ENCODE measurements around the gene CDC14A. TPM values are rescaled to one million over a fixed set of nuclear protein-coding genes. Genes with fewer than 3 reads are reported as not detected.

Gene CDC14A
- total and polyA plus RNA-seq, 2 of the 8 experiments (the other 6 are each of a cell fraction or from before 2014, with no cell fraction given) = 3.2 to 8.9 TPM

- FAIRE-seq (no peak), DNase-seq (ENCODE audit: low read depth in 1 of 2, low spot score in 2 of 2) (no peak)
- Histone ChIP-seq H3K79me2 (ENCODE audit: control insufficient read depth in 1 of 2, insufficient read depth in 2 of 2, low read length in 2 of 2) (no peaks in the 10 kb centered on the region; a peak in 2 of 4 replicates), H3K27ac (ENCODE audit: low read depth, low read length) (no peak overlapping the region), H2BK20ac (ENCODE audit: low read length) (no peak overlapping the region), H3K23ac (ENCODE audit: insufficient read length) (no peak overlapping the region), H3K9me3 (ENCODE audit: insufficient read depth in 2 of 2, low read depth in 1 of 2, low read length in 1 of 2) (no peaks in the 10 kb centered on the region), H2BK12ac (ENCODE audit: low read depth, low read length) (no peak overlapping the region), H3K23me2 (ENCODE audit: low read depth, low read length) (no peaks in the 10 kb centered on the region), H3K14ac (ENCODE audit: insufficient read length) (no peak overlapping the region), H3K36me3 (ENCODE audit: control insufficient read depth in 2 of 4, insufficient read depth in 4 of 4, low read length in 3 of 4) (no peaks in the 10 kb centered on the region), H3K4ac (replicated peaks; ENCODE audit: insufficient read length, low read depth, low read length) (no peak overlapping the region), H3K56ac (replicated peaks; ENCODE audit: insufficient read length, low read depth, low read length) (no peak overlapping the region), H3K79me1 (ENCODE audit: low read depth, low read length) (no peaks in the 10 kb centered on the region), H4K91ac (replicated peaks; ENCODE audit: insufficient read length, low read length) (no peak overlapping the region), H2AK5ac (ENCODE audit: low read depth, low read length) (no peak overlapping the region), H4K20me1 (replicated peaks in 1 of 2; ENCODE audit: control insufficient read depth in 1 of 2, insufficient read depth in 2 of 2, low read length in 2 of 2) (no peaks in the 10 kb centered on the region), H4K5ac (ENCODE audit: insufficient read length, low read depth, low read length) (no peak overlapping the region), H2BK120ac (replicated peaks; ENCODE audit: low read depth, low read length) (no peak overlapping the region), H3K18ac (ENCODE audit: extremely low read depth, low read length) (no peak overlapping the region), H3K4me2 (ENCODE audit: insufficient read depth in 1 of 2, low read depth in 2 of 2, low read length in 2 of 2) (no peak overlapping the region), H3K4me1 (replicated peaks in 1 of 4; ENCODE audit: control insufficient read depth in 3 of 4, insufficient read depth in 4 of 4, low read length in 3 of 4) (peaks cover 0 to 9% (median 2%) of the 10 kb centered on the region in 4 experiments; a peak in 5 of 7 replicates), H2BK5ac (ENCODE audit: low read depth, low read length) (no peak overlapping the region), H3K9ac (replicated peaks in 1 of 4; ENCODE audit: extremely low read depth in 1 of 4, low read depth in 3 of 4, low read length in 3 of 4) (no peak overlapping the region), H3K27me3 (replicated peaks in 1 of 4; ENCODE audit: control insufficient read depth in 3 of 4, extremely low read depth in 1 of 4, insufficient read depth in 3 of 4, low read length in 3 of 4) (no peaks in the 10 kb centered on the region), H2AFZ (ENCODE audit: low read length) (no peak overlapping the region), H2BK15ac (ENCODE audit: low read length) (no peak overlapping the region), H3K4me3 (ENCODE audit: extremely low read depth in 1 of 4, insufficient read depth in 2 of 4, low read depth in 3 of 4, low read length in 4 of 4) (no peak overlapping the region), H4K8ac (ENCODE audit: extremely low read depth, insufficient read depth, low read length) (no peak overlapping the region)
- no peak for TF ChIP-seq SP1 (IDR thresholded peaks at IDR 0.05; ENCODE audit: low read depth, low read length)
- TF ChIP-seq TAF1 (IDR thresholded peaks at IDR 0.05; ENCODE audit: low read depth, low read length) = no peak
- TF ChIP-seq JUND (IDR thresholded peaks at IDR 0.05; ENCODE audit: low read length) = no peak
- TF ChIP-seq JUN (IDR thresholded peaks at IDR 0.05; ENCODE audit: low read depth, low read length) = no peak
- TF ChIP-seq RNF2 (IDR thresholded peaks at IDR 0.05; ENCODE audit: borderline replicate concordance, low read depth, low read length, missing control alignments, poor library complexity, severe bottlenecking) = no peak
- no peak for TF ChIP-seq CBX5 (IDR thresholded peaks at IDR 0.05; ENCODE audit: low read depth, low read length)
- TF ChIP-seq E2F6 (IDR thresholded peaks at IDR 0.05) = no peak
- no peak for TF ChIP-seq KDM5A (IDR thresholded peaks at IDR 0.05; ENCODE audit: low read length)
- no peak for TF ChIP-seq RFX5 (IDR thresholded peaks at IDR 0.05; ENCODE audit: borderline replicate concordance, low read depth, low read length)
- no peak for TF ChIP-seq HDAC2 (IDR thresholded peaks at IDR 0.05; ENCODE audit: borderline replicate concordance in 1 of 2, low read depth in 2 of 2, low read length in 2 of 2)
- no peak for TF ChIP-seq POU5F1 (IDR thresholded peaks at IDR 0.05; ENCODE audit: low read depth, low read length)
- no peak for TF ChIP-seq RAD21 (IDR thresholded peaks at IDR 0.05 in 1 of 2, conservative IDR thresholded peaks at IDR 0.05 in 1 of 2; ENCODE audit: low read depth in 2 of 2, low read length in 2 of 2)
- CTCF ChIA-PET (ENCODE audit: partially characterized antibody) = interaction anchor here (0.6 to 2.8 kb wide), 5 partner anchors 23 to 114 kb away, joined by 3 to 18 read pairs (median 4); no protein-coding TSS in a partner anchor
- 88% methylated on average over 2 of the region's 2 CpGs; no CpG with 5 or more reads in 1 of the 2 experiments for WGBS, 2 experiments (ENCODE audit: extremely low coverage in 1 of 2, insufficient coverage in 1 of 2, insufficient read length in 1 of 2, insufficient replicate concordance in 2 of 2, low coverage in 1 of 2, low lambda C conversion rate in 2 of 2, missing lambda C conversion rate in 1 of 2)
- POLR2A ChIA-PET (ENCODE audit: partially characterized antibody) = no interaction called here
These were observed 79.6 kb downstream of the CDC14A start for GRCh38 chr1:100431954-100432353.

Measured in H1 (cell line).